H7 (cell line): ENCODE measurements around the gene TPSG1. TPM values are rescaled to one million over a fixed set of nuclear protein-coding genes. Genes with fewer than 3 reads are reported as not detected.
"Not testable (repeated sequence)": the region's sequence is repeated elsewhere in the genome, so short reads cannot be mapped to it uniquely, and the experiment has no call there.

Source experiments
- DNase-seq: peaks from one replicate; pipeline ENCODE4 v3.0.0; 2012
- H3K27me3 ChIP-seq: 2 replicates; pipeline ENCODE4 v1.6.0; 2011; ENCODE audit warnings: mild to moderate bottlenecking, low read length; ENCODE audit not compliant: control insufficient read depth, insufficient read depth
- H3K36me3 ChIP-seq: replicated peaks from 2 replicates; pipeline ENCODE4 v1.5.1; 2011; ENCODE audit warnings: low read length; ENCODE audit not compliant: control insufficient read depth, insufficient read depth
- H3K4me3 ChIP-seq: 2 replicates; pipeline ENCODE4 v1.5.1; 2011; ENCODE audit warnings: low read depth, mild to moderate bottlenecking, control low read depth, low read length, moderate library complexity; ENCODE audit not compliant: insufficient read depth
- total RNA-seq: library from RNA; depleted of rRNA; stranded (reverse); fragments of >200 nt; shearing (Covaris generic); gene quantifications from 2 replicates; pipeline ENCODE4 v1.2.3, GENCODE V29; 2014

The TPSG1 gene
- total RNA-seq, 1 experiment from 2014 or later = not detected

- H3K27me3 ChIP-seq, H3K36me3 ChIP-seq, DNase-seq, H3K4me3 ChIP-seq: not testable (repeated sequence)
Measured at GRCh38 chr16:1230084-1230470, 5.0 kb upstream of the TPSG1 start, which contains the start of gene TPSB2. Gene TPSB2, minus strand, starts transcription at chr16:1230184. Its CDS starts 233 bp downstream, at chr16:1229951.

GRCh38 chr16:1229476-1229875 lies 4.4 kb upstream of the TPSG1 start:
- not testable (repeated sequence) for DNase-seq, H3K4me3 ChIP-seq, H3K27me3 ChIP-seq, H3K36me3 ChIP-seq

- H3K27me3 ChIP-seq, DNase-seq, H3K36me3 ChIP-seq, H3K4me3 ChIP-seq: not testable (repeated sequence)
Measured at GRCh38 chr16:1228227-1228626, 3.2 kb upstream of the TPSG1 start.

- H3K36me3 ChIP-seq, H3K4me3 ChIP-seq, DNase-seq, H3K27me3 ChIP-seq: not testable (repeated sequence)
Measured at GRCh38 chr16:1226692-1227091, 1.6 kb upstream of the TPSG1 start.

- not testable (repeated sequence) for H3K4me3 ChIP-seq, H3K27me3 ChIP-seq, H3K36me3 ChIP-seq, DNase-seq
Measured at GRCh38 chr16:1225728-1226311, 752 bp upstream of the TPSG1 start.

GRCh38 chr16:1224558-1224957 lies 510 bp downstream of the TPSG1 start:
- no peak for DNase-seq
- H3K36me3 ChIP-seq = no peaks in the 10 kb centered on the region; the same call in 1 of the 2 replicates
- no peak overlapping the region for H3K4me3 ChIP-seq
- no peaks in the 10 kb centered on the region for H3K27me3 ChIP-seq

GRCh38 chr16:1223355-1224214 lies 1.5 kb downstream of the TPSG1 start:
- DNase-seq = no peak
- H3K36me3 ChIP-seq = no peaks in the 10 kb centered on the region; the same call in 1 of the 2 replicates
- no peaks in the 10 kb centered on the region for H3K27me3 ChIP-seq
- no peak overlapping the region for H3K4me3 ChIP-seq

GRCh38 chr16:1222553-1223354 lies 2.3 kb downstream of the TPSG1 start:
- Histone ChIP-seq H3K27me3 (no peaks in the 10 kb centered on the region), H3K4me3 (no peak overlapping the region), H3K36me3 (no peaks in the 10 kb centered on the region; the same call in 1 of the 2 replicates)
- no peak for DNase-seq

- Histone ChIP-seq H3K4me3 (no peak overlapping the region), H3K27me3 (no peaks in the 10 kb centered on the region), H3K36me3 (peaks cover 2% of the 10 kb centered on the region)
- no peak for DNase-seq
Measured at GRCh38 chr16:1221628-1222552, 3.2 kb downstream of the TPSG1 start.

- peaks cover 2% of the 10 kb centered on the region for H3K36me3 ChIP-seq
Measured at GRCh38 chr16:1220841-1221627, 4.0 kb downstream of the TPSG1 start.

GRCh38 chr16:1220098-1220728 lies 4.9 kb downstream of the TPSG1 start:
- Histone ChIP-seq H3K4me3 (no peak overlapping the region), H3K36me3 (peaks cover 2% of the 10 kb centered on the region), H3K27me3 (no peaks in the 10 kb centered on the region)
- DNase-seq = no peak

More at GRCh38 chr16:1220841-1221627, 4.0 kb downstream of the TPSG1 start:
- DNase-seq = no peak
- Histone ChIP-seq H3K27me3 (no peaks in the 10 kb centered on the region), H3K4me3 (no peak overlapping the region)

- no peak for DNase-seq
- Histone ChIP-seq H3K36me3 (peaks cover 2% of the 10 kb centered on the region), H3K4me3 (no peak overlapping the region), H3K27me3 (no peaks in the 10 kb centered on the region)
Measured at GRCh38 chr16:1218930-1219611, 6.0 kb downstream of the TPSG1 start.
